ENCODE data around the gene CORO2B. TPM values are rescaled to one million over a fixed set of nuclear protein-coding genes. Genes with fewer than 3 reads are reported as not detected.

The CORO2B gene
- total RNA-seq, 4 donors from 2014 or later = 1.3 to 3.3 (median 2.3) TPM

DNA sequence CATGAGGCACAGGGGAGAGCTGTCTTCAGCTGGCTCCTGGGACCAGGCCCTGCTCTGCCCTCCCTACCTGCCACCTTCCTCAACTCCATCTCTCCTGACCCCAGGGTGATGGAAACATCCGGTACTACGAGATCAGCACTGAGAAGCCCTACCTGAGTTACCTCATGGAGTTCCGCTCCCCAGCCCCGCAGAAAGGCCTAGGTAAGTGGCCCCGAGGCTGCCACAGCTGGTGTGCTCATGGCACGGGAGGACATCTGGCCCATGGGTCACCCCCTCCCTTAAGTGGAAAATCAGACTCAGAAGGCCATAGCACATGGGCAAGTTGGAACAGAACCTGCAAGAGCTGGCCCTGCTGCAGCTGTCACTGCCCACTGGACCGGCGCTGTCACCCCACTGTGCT lies 136.3 kb downstream of the CORO2B start:
- WGBS = 90% methylated on average over 8 of the region's 8 CpGs
- Histone ChIP-seq H3K36me3 (peaks cover 3% of the 10 kb centered on the region), H3K4me3 (no peak overlapping the region), H3K4me1 (no peaks in the 10 kb centered on the region), H3K27me3 (no peaks in the 10 kb centered on the region), H3K27ac (no peak overlapping the region), H3K9me3 (no peaks in the 10 kb centered on the region)
- DNase-seq (ENCODE audit: low spot score in 2 of 2) = no peak
- no peak for TF ChIP-seq POLR2AphosphoS5 (IDR thresholded peaks at IDR 0.05)
- TF ChIP-seq POLR2A (IDR thresholded peaks at IDR 0.05) = no peak
- TF ChIP-seq, protein P1, sequence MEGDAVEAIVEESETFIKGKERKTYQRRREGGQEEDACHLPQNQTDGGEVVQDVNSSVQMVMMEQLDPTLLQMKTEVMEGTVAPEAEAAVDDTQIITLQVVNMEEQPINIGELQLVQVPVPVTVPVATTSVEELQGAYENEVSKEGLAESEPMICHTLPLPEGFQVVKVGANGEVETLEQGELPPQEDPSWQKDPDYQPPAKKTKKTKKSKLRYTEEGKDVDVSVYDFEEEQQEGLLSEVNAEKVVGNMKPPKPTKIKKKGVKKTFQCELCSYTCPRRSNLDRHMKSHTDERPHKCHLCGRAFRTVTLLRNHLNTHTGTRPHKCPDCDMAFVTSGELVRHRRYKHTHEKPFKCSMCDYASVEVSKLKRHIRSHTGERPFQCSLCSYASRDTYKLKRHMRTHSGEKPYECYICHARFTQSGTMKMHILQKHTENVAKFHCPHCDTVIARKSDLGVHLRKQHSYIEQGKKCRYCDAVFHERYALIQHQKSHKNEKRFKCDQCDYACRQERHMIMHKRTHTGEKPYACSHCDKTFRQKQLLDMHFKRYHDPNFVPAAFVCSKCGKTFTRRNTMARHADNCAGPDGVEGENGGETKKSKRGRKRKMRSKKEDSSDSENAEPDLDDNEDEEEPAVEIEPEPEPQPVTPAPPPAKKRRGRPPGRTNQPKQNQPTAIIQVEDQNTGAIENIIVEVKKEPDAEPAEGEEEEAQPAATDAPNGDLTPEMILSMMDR (IDR thresholded peaks at IDR 0.05) = no peak
- no peak for TF ChIP-seq EP300 (IDR thresholded peaks at IDR 0.05)

DNA sequence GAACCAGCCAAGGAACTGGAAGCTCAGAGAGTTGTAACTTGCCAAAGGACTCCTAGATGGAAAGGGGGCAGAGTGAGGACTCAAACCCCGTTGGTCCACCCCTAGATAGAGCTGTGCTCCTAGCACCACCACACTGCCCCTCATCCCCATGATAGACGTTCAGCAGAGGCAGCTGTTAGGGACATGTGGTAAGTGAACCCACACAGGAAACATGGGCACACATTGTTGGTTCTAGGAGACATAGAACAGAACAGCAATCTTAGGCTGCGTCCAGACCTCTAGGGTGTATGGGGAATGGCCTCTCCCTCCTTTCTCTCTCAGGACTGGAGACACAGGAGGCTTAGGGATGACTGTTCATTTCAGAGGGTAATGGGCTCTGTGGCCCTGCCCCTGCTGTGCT lies 139.2 kb downstream of the CORO2B start:
- no peak for DNase-seq (ENCODE audit: low spot score in 2 of 2)
- WGBS = 59% methylated on average over 2 of the region's 3 CpGs
- Histone ChIP-seq H3K4me1 (no peaks in the 10 kb centered on the region), H3K4me3 (no peak overlapping the region), H3K27me3 (no peaks in the 10 kb centered on the region), H3K9me3 (no peaks in the 10 kb centered on the region), H3K27ac (no peak overlapping the region), H3K36me3 (peaks cover 3% of the 10 kb centered on the region)
- TF ChIP-seq, protein P1 (IDR thresholded peaks at IDR 0.05) = no peak
- TF ChIP-seq POLR2A (IDR thresholded peaks at IDR 0.05) = no peak

DNA sequence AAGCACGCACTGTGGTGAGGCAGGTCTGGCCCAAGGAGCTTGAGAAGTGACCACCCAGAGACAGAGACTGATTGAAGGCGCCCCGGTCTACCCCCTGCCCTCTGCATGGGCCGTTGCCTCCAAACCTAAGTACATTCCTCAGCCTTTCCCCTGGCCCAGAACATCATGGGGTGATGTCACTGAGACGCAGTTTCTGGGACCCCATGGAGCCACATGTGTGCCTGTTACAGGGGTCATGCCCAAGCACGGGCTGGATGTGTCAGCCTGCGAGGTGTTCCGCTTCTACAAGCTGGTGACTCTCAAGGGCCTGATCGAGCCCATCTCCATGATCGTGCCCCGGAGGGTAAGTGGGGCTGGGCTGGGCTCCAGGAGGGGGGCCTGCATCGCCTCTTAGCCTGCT lies 139.7 kb downstream of the CORO2B start:
- Histone ChIP-seq H3K4me1 (no peaks in the 10 kb centered on the region), H3K27ac (no peak overlapping the region), H3K27me3 (no peaks in the 10 kb centered on the region), H3K9me3 (no peaks in the 10 kb centered on the region), H3K4me3 (no peak overlapping the region), H3K36me3 (peaks cover 3% of the 10 kb centered on the region)
- TF ChIP-seq POLR2A (IDR thresholded peaks at IDR 0.05) (no peak), EP300 (IDR thresholded peaks at IDR 0.05) (no peak), POLR2AphosphoS5 (IDR thresholded peaks at IDR 0.05) (no peak)
- TF ChIP-seq, protein P1 (IDR thresholded peaks at IDR 0.05) = no peak
- WGBS = 98% methylated on average over 5 of the region's 12 CpGs
- no peak for DNase-seq (ENCODE audit: low spot score in 2 of 2)

DNA sequence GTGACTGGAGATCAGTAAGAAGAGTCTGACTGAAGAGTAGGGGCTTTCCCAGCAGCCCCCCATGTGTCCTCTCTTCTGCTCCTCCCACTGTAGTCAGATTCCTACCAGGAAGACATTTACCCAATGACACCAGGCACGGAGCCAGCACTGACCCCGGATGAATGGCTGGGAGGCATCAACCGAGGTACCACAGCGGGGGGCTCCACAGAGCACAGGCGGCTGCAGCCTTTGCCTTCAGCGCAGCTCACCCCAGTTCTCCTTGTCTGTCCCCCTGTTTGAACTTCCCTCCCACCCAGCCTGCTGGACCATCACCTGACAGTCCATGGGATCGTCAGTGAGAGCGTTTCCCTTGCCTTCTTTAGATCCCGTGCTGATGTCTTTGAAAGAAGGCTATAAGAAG lies 140.3 kb downstream of the CORO2B start:
- no peak overlapping the region for H3K27ac ChIP-seq
- H3K9me3 ChIP-seq = no peaks in the 10 kb centered on the region
- no peak for DNase-seq (ENCODE audit: low spot score in 2 of 2)
- peaks cover 3% of the 10 kb centered on the region for H3K36me3 ChIP-seq
- 86% methylated on average over 8 of the region's 9 CpGs for whole genome bisulfite sequencing
- H3K27me3 ChIP-seq = no peaks in the 10 kb centered on the region
- H3K4me3 ChIP-seq = no peak overlapping the region
- TF ChIP-seq EP300 (IDR thresholded peaks at IDR 0.05) = no peak
- no peaks in the 10 kb centered on the region for H3K4me1 ChIP-seq

DNA sequence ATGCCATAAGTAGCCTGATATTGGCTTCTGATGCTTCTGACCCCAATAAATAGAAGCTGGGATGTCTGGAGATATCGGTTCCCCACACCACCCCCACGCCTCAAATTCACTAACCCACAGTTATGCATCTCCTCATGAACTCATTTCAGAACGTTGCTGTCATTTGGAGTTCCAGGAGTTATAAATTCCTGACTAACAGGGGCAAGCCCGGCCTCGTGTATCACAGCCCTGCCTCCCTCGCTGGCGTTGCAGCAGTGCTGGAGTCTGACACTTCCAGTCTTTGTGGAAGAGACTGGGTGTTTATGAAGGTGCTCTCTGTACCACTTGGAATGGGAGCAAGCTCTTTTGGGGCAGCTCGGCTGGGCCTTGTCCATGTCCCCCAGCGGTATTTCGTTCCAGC lies 140.9 kb downstream of the CORO2B start:
- Histone ChIP-seq H3K27ac (no peak overlapping the region), H3K4me1 (no peaks in the 10 kb centered on the region), H3K4me3 (no peak overlapping the region), H3K36me3 (peaks cover 3% of the 10 kb centered on the region), H3K9me3 (no peaks in the 10 kb centered on the region), H3K27me3 (no peaks in the 10 kb centered on the region)
- peak in 1 of 2 donors; percentile 26 for DNase-seq (ENCODE audit: low spot score in 2 of 2)
- 49% methylated on average over 8 of the region's 10 CpGs for WGBS
- TF ChIP-seq POLR2AphosphoS5 (IDR thresholded peaks at IDR 0.05) (no peak), EP300 (IDR thresholded peaks at IDR 0.05) (no peak), POLR2A (IDR thresholded peaks at IDR 0.05) (no peak)
- TF ChIP-seq, protein P1 (IDR thresholded peaks at IDR 0.05) = no peak

DNA sequence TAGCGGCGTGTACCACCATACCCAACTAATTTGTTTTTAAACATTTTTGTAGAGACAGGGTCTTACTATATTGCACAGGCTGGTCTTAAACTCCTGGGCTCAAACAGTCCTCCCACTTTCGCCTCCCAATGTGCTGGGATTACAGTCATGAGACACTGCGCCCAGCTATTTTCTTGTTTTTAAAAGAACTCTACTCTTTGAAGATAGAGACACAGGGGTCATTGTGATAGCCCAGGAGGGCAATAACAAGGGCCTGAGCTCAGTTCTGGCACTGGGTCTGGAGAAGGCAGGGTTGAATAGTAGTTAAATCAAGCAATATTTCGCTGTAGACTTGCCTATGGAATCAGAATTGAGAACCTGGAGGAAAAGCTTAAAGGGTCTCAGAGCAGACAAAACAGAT lies 143.1 kb downstream of the CORO2B start:
- WGBS = 90% methylated on average over 5 of the region's 5 CpGs
- H3K4me3 ChIP-seq = no peak overlapping the region
- H3K27me3 ChIP-seq = no peaks in the 10 kb centered on the region
- TF ChIP-seq EP300 (IDR thresholded peaks at IDR 0.05) (no peak), POLR2A (IDR thresholded peaks at IDR 0.05) (no peak), POLR2AphosphoS5 (IDR thresholded peaks at IDR 0.05) (no peak)
- TF ChIP-seq, protein P1 (IDR thresholded peaks at IDR 0.05) = no peak
- peaks cover 7% of the 10 kb centered on the region for H3K4me1 ChIP-seq
- H3K27ac ChIP-seq = no peak overlapping the region
- DNase-seq (ENCODE audit: low spot score in 2 of 2) = no peak
- no peaks in the 10 kb centered on the region for H3K36me3 ChIP-seq
- H3K9me3 ChIP-seq = no peaks in the 10 kb centered on the region
